OCI-LY1 (cell line): ENCODE measurements around the gene VAV2.

Experiments used
- H2AFZ ChIP-seq: fragments of 200-600 bp; sonication (generic), shearing (Covaris generic); 2 replicates; pipeline ENCODE4 v1.6.0; 2014; ENCODE audit warnings: antibody characterized with exemption, mild to moderate bottlenecking, low read length
- H3F3A ChIP-seq: fragments of 200-600 bp; sonication (generic), shearing (Covaris generic); 2 replicates; pipeline ENCODE4 v1.6.0; 2014; ENCODE audit warnings: mild to moderate bottlenecking, antibody characterized with exemption, low read length, moderate library complexity; ENCODE audit not compliant: insufficient read depth
- H3K27ac ChIP-seq: fragments of 200-600 bp; sonication (generic); 2 replicates; pipeline ENCODE4 v1.5.1; 2014; ENCODE audit warnings: low read length, mixed run types, mild to moderate bottlenecking, low read depth; ENCODE audit not compliant: poor library complexity, severe bottlenecking
- H3K27me3 ChIP-seq: fragments of 200-600 bp; sonication (generic); 2 replicates; pipeline ENCODE4 v1.6.0; 2014; ENCODE audit warnings: antibody characterized with exemption, mild to moderate bottlenecking, low read length, moderate library complexity; ENCODE audit not compliant: insufficient read depth
- H3K36me3 ChIP-seq: fragments of 200-600 bp; sonication (generic); 2 replicates; pipeline ENCODE4 v1.6.1; 2014; ENCODE audit warnings: mild to moderate bottlenecking, antibody characterized with exemption, low read length, moderate library complexity, mixed read lengths; ENCODE audit not compliant: insufficient read depth
- H3K4me1 ChIP-seq: fragments of 200-600 bp; sonication (generic); 2 replicates; pipeline ENCODE4 v1.5.1; 2014; ENCODE audit warnings: mild to moderate bottlenecking, low read length, moderate library complexity; ENCODE audit not compliant: insufficient read depth, severe bottlenecking
- H3K4me2 ChIP-seq: fragments of 200-600 bp; sonication (generic), shearing (Covaris generic); 2 replicates; pipeline ENCODE4 v1.6.1; 2014; ENCODE audit warnings: low read length
- H3K4me3 ChIP-seq: fragments of 200-600 bp; sonication (generic); 2 replicates; pipeline ENCODE4 v1.5.1; 2014; ENCODE audit warnings: low read length, low read depth, mild to moderate bottlenecking, mixed read lengths; ENCODE audit not compliant: poor library complexity, severe bottlenecking
- H3K79me2 ChIP-seq: fragments of 200-600 bp; shearing (Covaris generic); 2 replicates; pipeline ENCODE4 v1.6.1; 2016; ENCODE audit warnings: mixed run types, low read length, mixed read lengths; ENCODE audit not compliant: insufficient read depth
- H3K9ac ChIP-seq: fragments of 200-600 bp; sonication (generic), shearing (Covaris generic); 2 replicates; pipeline ENCODE4 v1.6.1; 2014; ENCODE audit warnings: mild to moderate bottlenecking, low read length, mixed read lengths
- H3K9me2 ChIP-seq: fragments of 200-600 bp; sonication (generic), shearing (Covaris generic); 2 replicates; pipeline ENCODE4 v1.6.1; 2014; ENCODE audit warnings: low read depth, mild to moderate bottlenecking, low read length, mixed read lengths
- H3K9me3 ChIP-seq: fragments of 200-600 bp; shearing (Covaris generic); 2 replicates; pipeline ENCODE4 v1.6.1; 2014; ENCODE audit warnings: low read length, mixed read lengths
- H4K20me1 ChIP-seq: fragments of 200-600 bp; sonication (generic), shearing (Covaris generic); 2 replicates; pipeline ENCODE4 v1.6.0; 2016; ENCODE audit warnings: mild to moderate bottlenecking, low read length; ENCODE audit not compliant: insufficient read depth
- EZH2 ChIP-seq: fragments of 200-600 bp; sonication (generic), shearing (Covaris generic); IDR thresholded peaks from 2 replicates; pipeline ENCODE4 v1.8.0; 2017; ENCODE audit warnings: borderline replicate concordance, mixed run types, mild to moderate bottlenecking, antibody characterized with exemption, low read length, moderate library complexity, mixed read lengths
- TF ChIP-seq, protein P1 (sequence below): fragments of 200-600 bp; sonication (generic), shearing (Covaris generic); IDR thresholded peaks from 2 replicates; pipeline ENCODE4 v1.5.1; 2017; ENCODE audit warnings: mild to moderate bottlenecking, antibody characterized with exemption, low read length, moderate library complexity, mixed read lengths

Gene VAV2

DNA sequence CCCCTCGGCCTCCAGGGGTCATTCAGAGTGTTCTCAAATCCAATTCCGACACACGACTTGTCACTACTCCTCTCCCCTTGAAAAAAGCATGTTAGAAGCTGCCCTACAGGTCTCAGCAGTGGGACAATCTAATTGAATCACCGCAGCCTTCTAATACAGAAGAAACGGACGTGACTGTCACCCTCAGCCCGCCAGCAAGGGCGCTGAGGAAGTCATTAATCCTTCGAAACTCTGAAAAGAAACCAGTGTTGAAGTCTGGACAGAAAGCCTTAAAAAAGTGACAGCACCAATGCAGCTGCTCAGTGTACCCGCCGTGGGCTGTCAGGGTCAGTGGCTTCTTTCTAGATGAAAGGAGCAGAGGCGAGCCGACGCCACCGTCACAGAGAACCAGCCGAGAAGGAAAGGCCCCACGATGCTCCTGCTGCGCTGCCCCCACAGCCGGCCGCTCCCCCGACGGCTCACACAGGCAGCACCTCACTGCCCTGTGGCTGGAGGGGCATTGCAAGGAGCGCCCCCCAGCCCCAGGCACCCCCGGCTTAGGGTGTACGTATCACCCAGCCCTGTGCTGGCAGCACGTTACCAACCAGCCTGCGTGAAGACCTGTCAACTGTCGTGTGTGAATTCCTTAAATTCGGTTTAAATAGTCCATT, 38.8 kb upstream of the VAV2 start:
- Histone ChIP-seq H4K20me1 (no peaks in the 10 kb centered on the region), H3K9ac (no peak overlapping the region), H2AFZ (no peak overlapping the region), H3K79me2 (no peaks in the 10 kb centered on the region), H3K4me3 (no peak overlapping the region), H3K9me2 (no peaks in the 10 kb centered on the region), H3K4me1 (peaks cover 4% of the 10 kb centered on the region), H3K27ac (no peak overlapping the region), H3K27me3 (no peaks in the 10 kb centered on the region), H3K36me3 (peaks cover 31% of the 10 kb centered on the region), H3K4me2 (no peak overlapping the region), H3F3A (no peaks in the 10 kb centered on the region), H3K9me3 (no peaks in the 10 kb centered on the region)
- TF ChIP-seq, protein P1, sequence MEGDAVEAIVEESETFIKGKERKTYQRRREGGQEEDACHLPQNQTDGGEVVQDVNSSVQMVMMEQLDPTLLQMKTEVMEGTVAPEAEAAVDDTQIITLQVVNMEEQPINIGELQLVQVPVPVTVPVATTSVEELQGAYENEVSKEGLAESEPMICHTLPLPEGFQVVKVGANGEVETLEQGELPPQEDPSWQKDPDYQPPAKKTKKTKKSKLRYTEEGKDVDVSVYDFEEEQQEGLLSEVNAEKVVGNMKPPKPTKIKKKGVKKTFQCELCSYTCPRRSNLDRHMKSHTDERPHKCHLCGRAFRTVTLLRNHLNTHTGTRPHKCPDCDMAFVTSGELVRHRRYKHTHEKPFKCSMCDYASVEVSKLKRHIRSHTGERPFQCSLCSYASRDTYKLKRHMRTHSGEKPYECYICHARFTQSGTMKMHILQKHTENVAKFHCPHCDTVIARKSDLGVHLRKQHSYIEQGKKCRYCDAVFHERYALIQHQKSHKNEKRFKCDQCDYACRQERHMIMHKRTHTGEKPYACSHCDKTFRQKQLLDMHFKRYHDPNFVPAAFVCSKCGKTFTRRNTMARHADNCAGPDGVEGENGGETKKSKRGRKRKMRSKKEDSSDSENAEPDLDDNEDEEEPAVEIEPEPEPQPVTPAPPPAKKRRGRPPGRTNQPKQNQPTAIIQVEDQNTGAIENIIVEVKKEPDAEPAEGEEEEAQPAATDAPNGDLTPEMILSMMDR = no peak
- no peak for TF ChIP-seq EZH2

DNA sequence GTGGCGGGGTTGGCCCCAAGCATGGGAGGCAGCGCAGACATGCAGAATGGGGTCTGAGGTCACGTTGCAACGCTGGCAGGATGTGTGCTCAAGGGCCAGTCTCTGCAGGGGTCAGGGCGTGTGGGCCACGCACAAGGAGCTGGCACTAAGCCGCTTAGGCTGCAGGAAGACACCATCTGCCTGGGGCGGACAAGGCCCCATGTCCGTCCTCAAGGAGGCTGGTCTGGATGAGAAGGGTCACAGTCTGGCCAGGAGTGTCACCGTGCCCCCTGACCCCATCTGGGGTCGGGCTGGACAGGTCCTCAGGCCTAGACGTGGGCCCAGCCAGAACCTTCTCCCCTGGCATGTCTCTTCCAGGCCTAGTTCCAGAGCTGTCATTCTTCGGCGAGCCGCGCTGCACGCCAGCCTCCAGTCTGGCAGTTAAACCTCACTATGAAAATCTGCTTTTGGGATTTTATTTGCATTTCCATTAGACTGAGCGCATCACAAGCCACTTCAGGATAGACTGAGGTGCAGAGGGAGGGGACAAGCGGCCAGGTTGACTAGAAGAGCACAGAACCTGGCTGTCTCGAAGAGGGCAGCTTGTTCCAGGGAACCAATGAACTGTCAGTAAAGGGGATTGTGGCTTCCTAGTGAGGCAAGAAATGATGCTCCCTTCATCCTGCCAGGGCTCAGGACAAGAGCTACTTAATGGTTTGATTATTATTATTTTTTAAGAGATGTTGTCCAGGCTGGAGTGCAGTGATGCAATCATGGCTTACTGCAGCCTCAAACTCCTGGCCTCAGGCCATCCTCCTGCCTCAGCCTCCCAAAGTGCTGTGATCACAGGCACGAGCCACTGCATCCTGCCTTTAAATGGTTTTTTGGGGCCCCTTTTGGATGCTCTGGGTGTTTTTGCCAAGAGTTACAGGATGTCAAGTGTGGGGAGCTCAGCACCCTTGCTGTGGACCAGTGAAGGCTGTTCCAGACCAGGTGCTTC, 37.4 kb upstream of the VAV2 start:
- TF ChIP-seq, protein P1 = no peak
- TF ChIP-seq EZH2 = no peak
- no peaks in the 10 kb centered on the region for H4K20me1 ChIP-seq
- no peak overlapping the region for H3K4me2 ChIP-seq
- no peaks in the 10 kb centered on the region for H3F3A ChIP-seq
- H2AFZ ChIP-seq = no peak overlapping the region
- H3K27ac ChIP-seq = no peak overlapping the region
- no peaks in the 10 kb centered on the region for H3K9me2 ChIP-seq
- H3K9ac ChIP-seq = no peak overlapping the region
- peaks cover 31% of the 10 kb centered on the region for H3K36me3 ChIP-seq
- H3K4me3 ChIP-seq = no peak overlapping the region
- no peaks in the 10 kb centered on the region for H3K9me3 ChIP-seq
- H3K27me3 ChIP-seq = no peaks in the 10 kb centered on the region
- peaks cover 7% of the 10 kb centered on the region for H3K4me1 ChIP-seq
- H3K79me2 ChIP-seq = no peaks in the 10 kb centered on the region

DNA sequence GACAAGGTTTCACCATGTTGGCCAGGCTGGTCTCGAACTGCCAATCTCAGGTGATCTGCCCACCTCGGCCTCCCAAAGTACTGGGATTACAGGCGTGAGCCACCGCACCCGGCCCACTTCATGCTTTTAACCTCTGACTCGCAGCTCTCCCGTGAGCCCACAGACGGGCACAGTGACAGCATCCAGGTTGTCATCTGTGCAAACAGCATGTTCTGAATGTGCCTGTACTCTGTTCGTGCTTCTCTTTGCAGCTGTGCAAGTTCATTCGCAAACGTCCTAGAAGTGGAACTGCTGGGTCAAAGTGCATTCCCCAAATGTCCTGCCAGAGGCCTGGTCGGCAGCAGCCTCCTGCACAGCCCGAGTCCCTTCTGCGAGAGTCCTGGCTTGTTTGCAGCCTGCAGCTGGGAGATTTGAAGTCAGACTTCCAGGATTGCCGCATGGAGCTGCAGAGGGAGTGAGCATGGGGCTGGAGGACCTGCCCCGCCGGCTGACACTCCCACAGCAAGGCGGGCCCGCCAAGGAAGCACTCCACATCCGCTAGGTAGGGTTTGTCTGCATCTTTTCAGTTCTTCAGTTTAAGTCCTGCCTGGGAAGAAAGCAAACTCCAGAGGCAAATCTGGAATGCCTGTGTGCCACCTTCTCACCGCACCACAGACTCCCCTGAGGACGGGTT, 36.6 kb upstream of the VAV2 start:
- peaks cover 7% of the 10 kb centered on the region for H3K4me1 ChIP-seq
- H3F3A ChIP-seq = no peaks in the 10 kb centered on the region
- H3K27me3 ChIP-seq = no peaks in the 10 kb centered on the region
- H3K4me3 ChIP-seq = no peak overlapping the region
- no peaks in the 10 kb centered on the region for H3K9me3 ChIP-seq
- H4K20me1 ChIP-seq = no peaks in the 10 kb centered on the region
- H3K9me2 ChIP-seq = no peaks in the 10 kb centered on the region
- H3K27ac ChIP-seq = no peak overlapping the region
- no peak overlapping the region for H3K4me2 ChIP-seq
- peaks cover 23% of the 10 kb centered on the region for H3K36me3 ChIP-seq
- H2AFZ ChIP-seq = no peak overlapping the region
- H3K9ac ChIP-seq = no peak overlapping the region
- TF ChIP-seq EZH2 = no peak
- TF ChIP-seq, protein P1 = no peak
- no peaks in the 10 kb centered on the region for H3K79me2 ChIP-seq
